B cell (primary cell): ENCODE results near the gene EML1. TPM values are rescaled to one million over a fixed set of nuclear protein-coding genes. Genes with fewer than 3 reads are reported as not detected.

Source experiments
- ATAC-seq: fragments of 200-7000 bp; cut with Tn5 transposase; one replicate; pipeline ENCODE4 v1.10.0; 2021; ENCODE audit warnings: low read depth, mild to moderate bottlenecking, moderate number of reproducible peaks, moderate library complexity
- CTCF ChIA-PET: fragments of 350-600 bp; sonication (Branson Sonifier 250); formaldehyde crosslinking; loops from one replicate; lab custom pipeline; 2021; ENCODE audit warnings: antibody characterized with exemption, inconsistent platforms; lab: Charles Lee
- POLR2A ChIA-PET: fragments of 350-600 bp; sonication (Branson Sonifier 250); formaldehyde crosslinking; loops from one replicate; lab custom pipeline; 2021; ENCODE audit warnings: antibody characterized with exemption; lab: Charles Lee
- DNase-seq: peaks from one replicate; pipeline ENCODE4 v3.0.0; 2013
- H2AFZ ChIP-seq: 2 replicates; pipeline ENCODE4 v1.6.1; 2012; ENCODE audit warnings: mild to moderate bottlenecking, low read depth, low read length; ENCODE audit not compliant: insufficient read depth, poor library complexity, severe bottlenecking
- H3K27ac ChIP-seq, 2 donors: 1 replicate in 1 of 2; 2 replicates in 1 of 2; pipeline ENCODE4 v1.5.1; 2012 to 2013; ENCODE audit warnings: low read length in 2 of 2, mild to moderate bottlenecking in 2 of 2, moderate library complexity in 1 of 2
- H3K27me3 ChIP-seq, 4 experiments: fragments of 200-600 bp in 1 of 4; sonication (generic) in 1 of 4; replicated peaks in 1 of 4; 1 replicate in 2 of 4; 2 replicates in 2 of 4; pipeline versions ENCODE4 v1.6.1 to v1.7.0; 2013 to 2016; ENCODE audit warnings: low read length in 3 of 4, mild to moderate bottlenecking in 2 of 4, mixed read lengths in 1 of 4, moderate library complexity in 1 of 4; ENCODE audit not compliant: insufficient read depth in 4 of 4, control insufficient read depth in 3 of 4; ENCODE audit errors: control extremely low read depth in 1 of 4
- H3K36me3 ChIP-seq, 2 experiments: replicated peaks in 1 of 2; 1 replicate in 1 of 2; 2 replicates in 1 of 2; pipeline versions ENCODE4 v1.6.1 to v1.7.1; 2013; ENCODE audit warnings: low read length in 1 of 2; ENCODE audit not compliant: insufficient read depth in 2 of 2, control insufficient read depth in 1 of 2; ENCODE audit errors: control extremely low read depth in 1 of 2, extremely low read depth in 1 of 2
- H3K4me1 ChIP-seq, 2 donors: fragments of 200-600 bp in 1 of 2; sonication (generic) in 1 of 2; 1 replicate in 1 of 2; 2 replicates in 1 of 2; pipeline versions ENCODE4 v1.5.1 to v1.6.1; 2013 to 2017; ENCODE audit warnings: low read length in 2 of 2; ENCODE audit not compliant: control insufficient read depth in 2 of 2, insufficient read depth in 2 of 2
- H3K4me2 ChIP-seq: replicated peaks from 2 replicates; pipeline ENCODE3; 2012; ENCODE audit warnings: mild to moderate bottlenecking, low read depth, low read length; ENCODE audit not compliant: poor library complexity, severe bottlenecking
- H3K4me3 ChIP-seq, 5 experiments: fragments of 200-600 bp in 1 of 5; sonication (generic) in 1 of 5; 1 replicate in 3 of 5; 2 replicates in 2 of 5; pipeline versions ENCODE4 v1.5.1 to v1.7.0; 2011 to 2016; ENCODE audit warnings: low read length in 4 of 5, mild to moderate bottlenecking in 4 of 5, low read depth in 2 of 5, control low read depth in 1 of 5, moderate library complexity in 1 of 5; ENCODE audit not compliant: insufficient read depth in 1 of 5; ENCODE audit errors: control extremely low read depth in 1 of 5, extremely low read depth in 1 of 5
- H3K79me2 ChIP-seq: fragments of 200-600 bp; sonication (generic); one replicate; pipeline ENCODE4 v1.6.0; 2016; ENCODE audit warnings: low read length; ENCODE audit not compliant: control insufficient read depth, insufficient read depth
- H3K9ac ChIP-seq: fragments of 200-600 bp; sonication (generic); 2 replicates; pipeline ENCODE4 v1.6.1; 2017; ENCODE audit warnings: mild to moderate bottlenecking, low read length, moderate library complexity
- H3K9me3 ChIP-seq, 3 donors: one replicate each; pipeline versions ENCODE4 v1.6.1 to v1.7.1; 2013; ENCODE audit warnings: low read length in 2 of 3; ENCODE audit not compliant: control insufficient read depth in 2 of 3, insufficient read depth in 1 of 3; ENCODE audit errors: control extremely low read depth in 1 of 3
- H4K20me1 ChIP-seq: 2 replicates; pipeline ENCODE4 v1.6.0; 2012; ENCODE audit warnings: mild to moderate bottlenecking, low read length; ENCODE audit not compliant: insufficient read depth, control insufficient read depth, poor library complexity, severe bottlenecking
- H3K27ac Mint-ChIP-seq: one replicate; pipeline ENCODE4 v1.8.0; 2021; ENCODE audit warnings: mixed read lengths
- H3K27me3 Mint-ChIP-seq: one replicate; pipeline ENCODE4 v1.8.0; 2021; ENCODE audit warnings: mixed read lengths
- H3K4me1 Mint-ChIP-seq: one replicate; pipeline ENCODE4 v1.8.0; 2021; ENCODE audit warnings: mixed read lengths
- H3K4me3 Mint-ChIP-seq: one replicate; pipeline ENCODE4 v1.8.0; 2021; ENCODE audit warnings: mixed read lengths
- H3K9me3 Mint-ChIP-seq: one replicate; pipeline ENCODE4 v1.8.0; 2022; ENCODE audit warnings: mixed read lengths; ENCODE audit not compliant: insufficient read depth
- EZH2 ChIP-seq: IDR thresholded peaks from 2 replicates; pipeline ENCODE4 v1.6.1; 2012; ENCODE audit warnings: borderline replicate concordance, low read depth, mild to moderate bottlenecking, moderate library complexity, low read length; ENCODE audit not compliant: insufficient read depth, poor library complexity, severe bottlenecking
- WGBS: methylation state at CpG from one replicate; pipeline ENCODE4 v1.1.5; 2013; ENCODE audit warnings: missing lambda C conversion rate; ENCODE audit not compliant: insufficient coverage; 5-methylcytosine and 5-hydroxymethylcytosine counted together
- intact Hi-C: fragments of 100-400 bp; cut with micrococcal nuclease; formaldehyde crosslinking; loops from one replicate; pipeline ENCODE4 v1.10.0; 2022
- polyA plus RNA-seq: library from polyadenylated mRNA; depleted of rRNA; stranded (reverse); fragments of >200 nt; gene quantifications from 2 replicates; pipeline ENCODE4 v1.2.3, GENCODE V29; 2012
- total RNA-seq, 2 donors: library from RNA; stranded (reverse); fragments of 120-200 nt in 1 of 2; gene quantifications; 1 replicate in 1 of 2; 2 replicates in 1 of 2; pipeline versions ENCODE4 v1.2.3 to v1.2.4, GENCODE V29; 2013 to 2022
- TF ChIP-seq, protein P1 (sequence below): fragments of 200-600 bp; IDR thresholded peaks from one replicate; pipeline ENCODE4 v1.8.0; 2022; ENCODE audit warnings: antibody characterized with exemption, mild to moderate bottlenecking

EML1 gene
- total and polyA plus RNA-seq, 2 donors (not counting 1 experiment from before 2014, with no cell fraction given) = not detected

- no peak for ATAC-seq
- Mint-ChIP-seq H3K4me1 (no peaks in the 10 kb centered on the region), H3K27ac (no peak overlapping the region), H3K27me3 (peaks cover 27% of the 10 kb centered on the region), H3K9me3 (peaks cover 3% of the 10 kb centered on the region), H3K4me3 (no peak overlapping the region)
- no peak overlapping the region for H3K4me3 ChIP-seq
- TF ChIP-seq, protein P1, sequence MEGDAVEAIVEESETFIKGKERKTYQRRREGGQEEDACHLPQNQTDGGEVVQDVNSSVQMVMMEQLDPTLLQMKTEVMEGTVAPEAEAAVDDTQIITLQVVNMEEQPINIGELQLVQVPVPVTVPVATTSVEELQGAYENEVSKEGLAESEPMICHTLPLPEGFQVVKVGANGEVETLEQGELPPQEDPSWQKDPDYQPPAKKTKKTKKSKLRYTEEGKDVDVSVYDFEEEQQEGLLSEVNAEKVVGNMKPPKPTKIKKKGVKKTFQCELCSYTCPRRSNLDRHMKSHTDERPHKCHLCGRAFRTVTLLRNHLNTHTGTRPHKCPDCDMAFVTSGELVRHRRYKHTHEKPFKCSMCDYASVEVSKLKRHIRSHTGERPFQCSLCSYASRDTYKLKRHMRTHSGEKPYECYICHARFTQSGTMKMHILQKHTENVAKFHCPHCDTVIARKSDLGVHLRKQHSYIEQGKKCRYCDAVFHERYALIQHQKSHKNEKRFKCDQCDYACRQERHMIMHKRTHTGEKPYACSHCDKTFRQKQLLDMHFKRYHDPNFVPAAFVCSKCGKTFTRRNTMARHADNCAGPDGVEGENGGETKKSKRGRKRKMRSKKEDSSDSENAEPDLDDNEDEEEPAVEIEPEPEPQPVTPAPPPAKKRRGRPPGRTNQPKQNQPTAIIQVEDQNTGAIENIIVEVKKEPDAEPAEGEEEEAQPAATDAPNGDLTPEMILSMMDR = no peak
- TF ChIP-seq EZH2 = no peak
- 80% methylated on average over 5 of the region's 5 CpGs for WGBS
- H2AFZ ChIP-seq = no peak overlapping the region
- H3K79me2 ChIP-seq = no peaks in the 10 kb centered on the region
- no peak overlapping the region for H3K4me2 ChIP-seq
- no peaks in the 10 kb centered on the region for H3K4me1 ChIP-seq
- no peak for DNase-seq
- ChIA-PET CTCF (interaction anchor here (1.5 kb wide), 1 partner anchor 30 kb away, joined by 3 read pairs; no protein-coding TSS in a partner anchor), POLR2A (no interaction called here)
- intact Hi-C loops = no loop called here
- H3K9me3 ChIP-seq = peaks cover 0 to 4% (median 0%) of the 10 kb centered on the region in 3 donors
- no peaks in the 10 kb centered on the region for H3K36me3 ChIP-seq
- peaks cover 0 to 6% (median 3%) of the 10 kb centered on the region in 4 experiments for H3K27me3 ChIP-seq
- H3K9ac ChIP-seq = no peak overlapping the region
- no peak overlapping the region for H3K27ac ChIP-seq
- no peaks in the 10 kb centered on the region for H4K20me1 ChIP-seq
Observed at GRCh38 chr14:99928963-99929362, 135.8 kb downstream of the EML1 start.

- H3K9me3 ChIP-seq = peaks cover 0 to 4% (median 0%) of the 10 kb centered on the region in 3 donors
- DNase-seq (no peak), ATAC-seq (no peak)
- Mint-ChIP-seq H3K4me1 (no peaks in the 10 kb centered on the region), H3K9me3 (peaks cover 3% of the 10 kb centered on the region), H3K4me3 (no peak overlapping the region), H3K27ac (no peak overlapping the region), H3K27me3 (peaks cover 24% of the 10 kb centered on the region)
- no peak for TF ChIP-seq EZH2
- TF ChIP-seq, protein P1 = no peak
- intact Hi-C loops = no loop called here
- 85% methylated on average over 5 of the region's 6 CpGs for WGBS
- CTCF ChIA-PET = interaction anchor here (1.5 kb wide), 1 partner anchor 31 kb away, joined by 3 read pairs; no protein-coding TSS in a partner anchor
- H2AFZ ChIP-seq = no peak overlapping the region
- H3K79me2 ChIP-seq = no peaks in the 10 kb centered on the region
- no peak overlapping the region for H3K9ac ChIP-seq
- H3K27ac ChIP-seq = no peak overlapping the region
- H3K4me1 ChIP-seq = no peaks in the 10 kb centered on the region
- H3K36me3 ChIP-seq = no peaks in the 10 kb centered on the region
- H3K4me3 ChIP-seq = no peak overlapping the region
- no peak overlapping the region for H3K4me2 ChIP-seq
- POLR2A ChIA-PET = no interaction called here
- H4K20me1 ChIP-seq = no peaks in the 10 kb centered on the region
- H3K27me3 ChIP-seq = peaks cover 0 to 8% (median 2%) of the 10 kb centered on the region in 4 experiments
Observed at GRCh38 chr14:99929601-99930000, 136.4 kb downstream of the EML1 start.
